H9 (cell line): ENCODE results near the gene PACS1. TPM values are rescaled to one million over a fixed set of nuclear protein-coding genes. Genes with fewer than 3 reads are reported as not detected.

Experiments
- DNase-seq: peaks from one replicate; pipeline ENCODE4 v3.0.0-alpha.2; 2017
- H2AFZ ChIP-seq: one replicate; pipeline ENCODE4 v1.6.1; 2013; ENCODE audit warnings: mild to moderate bottlenecking, low read length, control low read depth, moderate library complexity
- H2AK5ac ChIP-seq: 2 replicates; pipeline ENCODE4 v1.6.1; 2013; ENCODE audit warnings: low read length, control low read depth, mixed read lengths; ENCODE audit not compliant: insufficient read length
- H2BK120ac ChIP-seq: one replicate; pipeline ENCODE4 v1.6.1; 2013; ENCODE audit warnings: low read depth, mild to moderate bottlenecking, low read length, control low read depth, inconsistent platforms; ENCODE audit not compliant: poor library complexity, severe bottlenecking
- H2BK12ac ChIP-seq: 2 replicates; pipeline ENCODE4 v1.6.1; 2013; ENCODE audit warnings: low read length, control low read depth, mixed read lengths, low read depth; ENCODE audit not compliant: insufficient read length
- H2BK15ac ChIP-seq: 2 replicates; pipeline ENCODE4 v1.6.1; 2013; ENCODE audit warnings: low read depth, low read length, control low read depth
- H2BK20ac ChIP-seq: one replicate; pipeline ENCODE4 v1.6.1; 2013; ENCODE audit warnings: low read depth, mild to moderate bottlenecking, low read length, control low read depth, inconsistent platforms; ENCODE audit not compliant: poor library complexity, severe bottlenecking
- H2BK5ac ChIP-seq: 2 replicates; pipeline ENCODE4 v1.6.1; 2013; ENCODE audit warnings: low read length, control low read depth, mixed read lengths; ENCODE audit not compliant: insufficient read length
- H3K14ac ChIP-seq: 2 replicates; pipeline ENCODE4 v1.6.1; 2013; ENCODE audit warnings: low read length, control low read depth; ENCODE audit not compliant: insufficient read depth
- H3K18ac ChIP-seq: 2 replicates; pipeline ENCODE4 v1.6.1; 2013; ENCODE audit warnings: low read depth, mild to moderate bottlenecking, mixed read lengths, low read length, control low read depth; ENCODE audit not compliant: insufficient read length
- H3K23ac ChIP-seq: 2 replicates; pipeline ENCODE4 v1.6.1; 2013; ENCODE audit warnings: low read length, control low read depth, mixed read lengths, low read depth; ENCODE audit not compliant: insufficient read length
- H3K23me2 ChIP-seq: 2 replicates; pipeline ENCODE4 v1.6.1; 2013; ENCODE audit warnings: low read depth, mild to moderate bottlenecking, mixed read lengths, low read length, control low read depth; ENCODE audit not compliant: insufficient read length, poor library complexity, severe bottlenecking
- H3K27ac ChIP-seq: 2 replicates; pipeline ENCODE4 v1.5.1; 2013; ENCODE audit warnings: low read length, control low read depth, mixed read lengths, low read depth; ENCODE audit not compliant: insufficient read length
- H3K27me3 ChIP-seq: 2 replicates; pipeline ENCODE4 v1.6.1; 2013; ENCODE audit warnings: low read length, control low read depth, inconsistent platforms; ENCODE audit not compliant: insufficient read depth
- H3K4ac ChIP-seq: 2 replicates; pipeline ENCODE4 v1.6.1; 2013; ENCODE audit warnings: low read depth, mild to moderate bottlenecking, control low read depth, inconsistent platforms, low read length, moderate library complexity
- H3K4me1 ChIP-seq: 2 replicates; pipeline ENCODE4 v1.6.1; 2013; ENCODE audit warnings: low read length, control low read depth, inconsistent platforms; ENCODE audit not compliant: insufficient read depth
- H3K4me2 ChIP-seq: 2 replicates; pipeline ENCODE4 v1.6.1; 2013; ENCODE audit warnings: low read length, control low read depth, mixed read lengths; ENCODE audit not compliant: insufficient read length, insufficient read depth
- H3K56ac ChIP-seq: 2 replicates; pipeline ENCODE4 v1.6.1; 2013; ENCODE audit warnings: low read depth, mild to moderate bottlenecking, mixed read lengths, low read length, control low read depth; ENCODE audit not compliant: insufficient read length
- H3K79me1 ChIP-seq: 2 replicates; pipeline ENCODE4 v1.6.1; 2013; ENCODE audit warnings: low read depth, mild to moderate bottlenecking, moderate library complexity, low read length, control low read depth, inconsistent platforms; ENCODE audit not compliant: insufficient read depth, poor library complexity, severe bottlenecking
- H3K79me2 ChIP-seq: 2 replicates; pipeline ENCODE4 v1.6.1; 2013; ENCODE audit warnings: low read length, control low read depth, inconsistent platforms; ENCODE audit not compliant: insufficient read depth
- H3K9ac ChIP-seq: 2 replicates; pipeline ENCODE4 v1.6.1; 2013; ENCODE audit warnings: low read length, control low read depth, mixed read lengths; ENCODE audit not compliant: insufficient read length; ENCODE audit errors: extremely low read depth
- H3K9me3 ChIP-seq: one replicate; pipeline ENCODE4 v1.6.1; 2013; ENCODE audit warnings: low read depth, low read length, inconsistent platforms; ENCODE audit not compliant: control insufficient read depth
- H3T11ph ChIP-seq: one replicate; pipeline ENCODE4 v1.6.1; 2013; ENCODE audit warnings: mild to moderate bottlenecking, low read length, control low read depth, inconsistent platforms
- H4K20me1 ChIP-seq: one replicate; pipeline ENCODE4 v1.6.1; 2013; ENCODE audit not compliant: control insufficient read depth, insufficient read length, insufficient read depth
- H4K5ac ChIP-seq: 2 replicates; pipeline ENCODE4 v1.6.1; 2013; ENCODE audit warnings: low read depth, mild to moderate bottlenecking, mixed read lengths, low read length, control low read depth; ENCODE audit not compliant: insufficient read length
- H4K8ac ChIP-seq: replicated peaks from 2 replicates; pipeline ENCODE4 v1.6.1; 2013; ENCODE audit warnings: low read length, control low read depth, mixed read lengths, low read depth; ENCODE audit not compliant: insufficient read length
- H4K91ac ChIP-seq: 2 replicates; pipeline ENCODE4 v1.6.1; 2013; ENCODE audit warnings: low read depth, mild to moderate bottlenecking, moderate library complexity, mixed read lengths, low read length, control low read depth; ENCODE audit not compliant: insufficient read length
- H3K27ac Mint-ChIP-seq, 3 experiments: 2 replicates in 2 of 3; 3 replicates in 1 of 3; pipeline ENCODE4 v1.8.0; 2020 to 2021; ENCODE audit warnings: mixed read lengths in 3 of 3, mild to moderate bottlenecking in 1 of 3, moderate library complexity in 1 of 3
- H3K27me3 Mint-ChIP-seq: 2 replicates; pipeline ENCODE4 v1.8.0; 2021; ENCODE audit warnings: low read depth, mild to moderate bottlenecking, moderate library complexity, mixed read lengths
- H3K36me3 Mint-ChIP-seq, 3 experiments: 2 replicates in 2 of 3; 3 replicates in 1 of 3; pipeline ENCODE4 v1.8.0; 2020 to 2021; ENCODE audit warnings: low read depth in 3 of 3, mixed read lengths in 3 of 3; ENCODE audit not compliant: insufficient read depth in 1 of 3
- H3K4me1 Mint-ChIP-seq, 2 experiments: 2 replicates each; pipeline ENCODE4 v1.8.0; 2020; ENCODE audit warnings: mixed read lengths in 2 of 2
- H3K4me3 Mint-ChIP-seq, 2 experiments: 2 replicates in 1 of 2; 3 replicates in 1 of 2; pipeline ENCODE4 v1.8.0; 2020 to 2021; ENCODE audit warnings: mild to moderate bottlenecking in 2 of 2, mixed read lengths in 2 of 2, moderate library complexity in 1 of 2
- H3K9me3 Mint-ChIP-seq, 2 experiments: 2 replicates in 1 of 2; 3 replicates in 1 of 2; pipeline ENCODE4 v1.8.0; 2020; ENCODE audit warnings: mild to moderate bottlenecking in 2 of 2, mixed read lengths in 2 of 2, moderate library complexity in 1 of 2
- WGBS: extraction: QIAGEN DNeasy Blood & Tissue Kit; methylation state at CpG from one replicate; pipeline ENCODE4 v1.1.7; 2013; ENCODE audit warnings: missing lambda C conversion rate, low lambda C conversion rate, mixed read lengths; ENCODE audit not compliant: insufficient read length; ENCODE audit errors: extremely low coverage; 5-methylcytosine and 5-hydroxymethylcytosine counted together
- total RNA-seq: library from RNA; stranded (reverse); gene quantifications from 2 replicates; pipeline ENCODE4 v1.2.1, GENCODE V29; 2021
- TF ChIP-seq, protein P1 (sequence below): fragments of 200-600 bp; sonication (generic); conservative IDR thresholded peaks from 3 replicates; pipeline ENCODE4 v1.8.0; 2021; ENCODE audit warnings: antibody characterized with exemption, mild to moderate bottlenecking

Gene PACS1
- total RNA-seq, 1 experiment from 2014 or later = 35.5 TPM

DNA sequence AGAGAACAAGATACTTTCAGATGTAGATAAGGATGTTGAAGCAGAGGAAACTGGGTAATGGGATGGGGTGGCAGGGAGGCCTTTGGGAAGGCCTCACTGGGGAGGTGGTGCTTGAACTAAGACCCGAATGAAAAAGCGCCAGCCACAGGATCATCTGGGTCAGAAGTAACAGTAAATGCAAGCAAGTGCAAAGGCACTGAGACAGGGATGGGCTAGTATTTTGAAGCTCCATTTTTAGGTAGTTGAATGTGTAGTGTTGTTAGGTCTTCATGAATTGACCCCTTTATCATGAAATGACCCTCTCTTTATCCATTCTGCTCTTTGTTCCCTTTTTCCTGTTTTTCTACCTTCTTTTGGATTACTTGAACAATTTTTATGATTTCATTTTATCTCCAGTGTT is 6.2 kb upstream of the PACS1 start:
- Histone ChIP-seq H4K20me1 (no peaks in the 10 kb centered on the region), H3K4me1 (no peaks in the 10 kb centered on the region), H3T11ph (no peak overlapping the region), H3K27me3 (no peaks in the 10 kb centered on the region), H3K14ac (no peak overlapping the region), H3K18ac (no peak overlapping the region), H3K9me3 (no peaks in the 10 kb centered on the region), H3K23ac (no peak overlapping the region), H2BK20ac (no peak overlapping the region), H4K91ac (no peak overlapping the region), H2BK12ac (no peak overlapping the region), H4K8ac (no peak overlapping the region), H4K5ac (no peak overlapping the region), H3K27ac (no peak overlapping the region), H3K9ac (no peak overlapping the region), H3K79me2 (no peaks in the 10 kb centered on the region), H3K4me2 (no peak overlapping the region), H2AFZ (no peak overlapping the region), H2BK120ac (no peak overlapping the region), H2AK5ac (no peak overlapping the region), H3K23me2 (no peaks in the 10 kb centered on the region), H2BK15ac (no peak overlapping the region), H3K56ac (no peak overlapping the region), H3K4ac (no peak overlapping the region), H3K79me1 (no peaks in the 10 kb centered on the region), H2BK5ac (no peak overlapping the region)
- WGBS = no CpG with 5 or more reads among the region's 2 CpGs
- peaks cover 5 to 8% of the 10 kb centered on the region in 2 experiments for H3K4me1 Mint-ChIP-seq
- H3K9me3 Mint-ChIP-seq = no peaks in the 10 kb centered on the region
- H3K27me3 Mint-ChIP-seq = no peaks in the 10 kb centered on the region
- DNase-seq = no peak
- TF ChIP-seq, protein P1, sequence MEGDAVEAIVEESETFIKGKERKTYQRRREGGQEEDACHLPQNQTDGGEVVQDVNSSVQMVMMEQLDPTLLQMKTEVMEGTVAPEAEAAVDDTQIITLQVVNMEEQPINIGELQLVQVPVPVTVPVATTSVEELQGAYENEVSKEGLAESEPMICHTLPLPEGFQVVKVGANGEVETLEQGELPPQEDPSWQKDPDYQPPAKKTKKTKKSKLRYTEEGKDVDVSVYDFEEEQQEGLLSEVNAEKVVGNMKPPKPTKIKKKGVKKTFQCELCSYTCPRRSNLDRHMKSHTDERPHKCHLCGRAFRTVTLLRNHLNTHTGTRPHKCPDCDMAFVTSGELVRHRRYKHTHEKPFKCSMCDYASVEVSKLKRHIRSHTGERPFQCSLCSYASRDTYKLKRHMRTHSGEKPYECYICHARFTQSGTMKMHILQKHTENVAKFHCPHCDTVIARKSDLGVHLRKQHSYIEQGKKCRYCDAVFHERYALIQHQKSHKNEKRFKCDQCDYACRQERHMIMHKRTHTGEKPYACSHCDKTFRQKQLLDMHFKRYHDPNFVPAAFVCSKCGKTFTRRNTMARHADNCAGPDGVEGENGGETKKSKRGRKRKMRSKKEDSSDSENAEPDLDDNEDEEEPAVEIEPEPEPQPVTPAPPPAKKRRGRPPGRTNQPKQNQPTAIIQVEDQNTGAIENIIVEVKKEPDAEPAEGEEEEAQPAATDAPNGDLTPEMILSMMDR = no peak
- H3K4me3 Mint-ChIP-seq = no peak overlapping the region
- H3K27ac Mint-ChIP-seq = no peak overlapping the region
- peaks cover 71 to 95% (median 95%) of the 10 kb centered on the region in 3 experiments for H3K36me3 Mint-ChIP-seq
